ENCODE data around the gene GVQW3.

DNA sequence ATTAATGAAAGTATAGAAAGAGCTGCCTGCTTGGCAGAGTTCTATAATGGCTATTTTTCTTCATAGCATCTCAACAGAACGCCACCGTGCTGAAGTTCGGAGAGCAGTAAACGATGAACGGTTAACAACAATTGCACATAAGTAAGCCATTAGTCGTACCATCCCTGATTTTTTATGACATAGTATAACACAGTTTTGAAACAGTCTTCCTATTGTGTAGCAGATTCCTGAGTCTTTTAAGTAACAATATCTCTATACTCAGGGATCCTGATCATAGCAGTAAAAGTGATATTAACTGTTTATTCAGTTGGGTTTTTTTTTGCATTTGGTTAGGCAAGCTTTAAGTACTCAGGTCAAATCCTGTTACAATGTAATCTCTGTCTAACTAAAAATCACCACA, 72.1 kb downstream of the GVQW3 start:
- TF ChIP-seq SMC3 (IDR thresholded peaks at IDR 0.05) (no peak), ZFP36 (IDR thresholded peaks at IDR 0.05; ENCODE audit: borderline replicate concordance, partially characterized antibody) (no peak), HOXB5 (CRISPR knock-in tag; IDR thresholded peaks at IDR 0.05) (no peak), ESRRA (IDR thresholded peaks at IDR 0.05; ENCODE audit: borderline replicate concordance, low read length) (no peak)
- TF ChIP-seq, protein P1, sequence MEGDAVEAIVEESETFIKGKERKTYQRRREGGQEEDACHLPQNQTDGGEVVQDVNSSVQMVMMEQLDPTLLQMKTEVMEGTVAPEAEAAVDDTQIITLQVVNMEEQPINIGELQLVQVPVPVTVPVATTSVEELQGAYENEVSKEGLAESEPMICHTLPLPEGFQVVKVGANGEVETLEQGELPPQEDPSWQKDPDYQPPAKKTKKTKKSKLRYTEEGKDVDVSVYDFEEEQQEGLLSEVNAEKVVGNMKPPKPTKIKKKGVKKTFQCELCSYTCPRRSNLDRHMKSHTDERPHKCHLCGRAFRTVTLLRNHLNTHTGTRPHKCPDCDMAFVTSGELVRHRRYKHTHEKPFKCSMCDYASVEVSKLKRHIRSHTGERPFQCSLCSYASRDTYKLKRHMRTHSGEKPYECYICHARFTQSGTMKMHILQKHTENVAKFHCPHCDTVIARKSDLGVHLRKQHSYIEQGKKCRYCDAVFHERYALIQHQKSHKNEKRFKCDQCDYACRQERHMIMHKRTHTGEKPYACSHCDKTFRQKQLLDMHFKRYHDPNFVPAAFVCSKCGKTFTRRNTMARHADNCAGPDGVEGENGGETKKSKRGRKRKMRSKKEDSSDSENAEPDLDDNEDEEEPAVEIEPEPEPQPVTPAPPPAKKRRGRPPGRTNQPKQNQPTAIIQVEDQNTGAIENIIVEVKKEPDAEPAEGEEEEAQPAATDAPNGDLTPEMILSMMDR (IDR thresholded peaks at IDR 0.05): no peak
- TF ChIP-seq, protein P2, sequence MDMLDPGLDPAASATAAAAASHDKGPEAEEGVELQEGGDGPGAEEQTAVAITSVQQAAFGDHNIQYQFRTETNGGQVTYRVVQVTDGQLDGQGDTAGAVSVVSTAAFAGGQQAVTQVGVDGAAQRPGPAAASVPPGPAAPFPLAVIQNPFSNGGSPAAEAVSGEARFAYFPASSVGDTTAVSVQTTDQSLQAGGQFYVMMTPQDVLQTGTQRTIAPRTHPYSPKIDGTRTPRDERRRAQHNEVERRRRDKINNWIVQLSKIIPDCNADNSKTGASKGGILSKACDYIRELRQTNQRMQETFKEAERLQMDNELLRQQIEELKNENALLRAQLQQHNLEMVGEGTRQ (IDR thresholded peaks at IDR 0.05): no peak
- TF ChIP-seq, protein P3, sequence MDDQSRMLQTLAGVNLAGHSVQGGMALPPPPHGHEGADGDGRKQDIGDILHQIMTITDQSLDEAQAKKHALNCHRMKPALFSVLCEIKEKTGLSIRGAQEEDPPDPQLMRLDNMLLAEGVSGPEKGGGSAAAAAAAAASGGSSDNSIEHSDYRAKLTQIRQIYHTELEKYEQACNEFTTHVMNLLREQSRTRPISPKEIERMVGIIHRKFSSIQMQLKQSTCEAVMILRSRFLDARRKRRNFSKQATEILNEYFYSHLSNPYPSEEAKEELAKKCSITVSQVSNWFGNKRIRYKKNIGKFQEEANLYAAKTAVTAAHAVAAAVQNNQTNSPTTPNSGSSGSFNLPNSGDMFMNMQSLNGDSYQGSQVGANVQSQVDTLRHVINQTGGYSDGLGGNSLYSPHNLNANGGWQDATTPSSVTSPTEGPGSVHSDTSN (IDR thresholded peaks at IDR 0.05): no peak
